HG03095 (cell line): Measurements from ENCODE around the gene HYLS1.

Source experiments
- ATAC-seq: cut with Tn5 transposase; IDR thresholded peaks from one replicate; pipeline ENCODE4 v1.9.1; 2021; ENCODE audit warnings: moderate library complexity; ENCODE audit not compliant: unreplicated experiment

HYLS1 gene

DNA sequence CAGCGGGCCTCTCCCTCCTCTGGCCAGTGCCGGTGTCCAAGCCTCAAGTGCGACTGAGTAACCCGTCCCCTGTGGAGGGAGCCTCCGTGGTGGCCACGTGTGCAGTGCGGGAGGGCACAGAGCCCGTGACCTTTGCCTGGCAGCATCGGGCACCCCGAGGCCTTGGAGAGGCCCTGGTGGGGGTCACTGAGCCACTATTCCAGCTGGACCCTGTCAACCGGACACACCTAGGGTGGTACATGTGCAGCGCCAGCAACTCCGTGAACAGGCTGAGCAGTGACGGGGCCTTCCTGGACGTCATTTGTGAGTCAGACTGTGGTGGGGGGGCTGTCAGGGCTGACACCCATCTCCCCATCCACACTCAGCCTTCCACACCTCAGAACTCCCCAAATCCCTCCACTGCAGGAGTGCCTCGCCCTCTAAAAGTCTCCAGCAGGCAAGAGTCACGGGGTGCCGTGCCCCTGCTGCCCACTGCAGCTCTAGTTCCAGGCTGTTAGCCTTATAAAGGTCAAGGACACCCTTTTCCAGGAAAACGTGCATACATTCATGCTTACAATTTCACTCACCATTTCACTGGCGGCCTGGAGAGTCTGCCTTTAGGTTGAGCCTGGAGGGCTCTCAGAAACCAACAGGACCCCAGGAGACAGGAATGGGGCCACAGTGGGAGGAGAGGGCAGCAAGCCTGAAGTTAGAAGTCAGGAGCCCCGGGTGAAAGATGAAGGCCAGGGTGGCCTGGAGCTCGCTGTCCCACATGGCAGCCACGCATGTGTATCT is 61.0 kb downstream of the HYLS1 start:
- no peak for ATAC-seq

GRCh38 chr11:125949271-125950177 is 62.1 kb downstream of the HYLS1 start:
- no peak for ATAC-seq

GRCh38 chr11:125950178-125950490 is 62.7 kb downstream of the HYLS1 start:
- ATAC-seq = no peak
